HEK293T (cell line): ENCODE data around the gene CNOT2.
"Not testable (repeated sequence)": the region's sequence is repeated elsewhere in the genome, so short reads cannot be mapped to it uniquely, and the experiment has no call there.

Source experiments
- BHLHE40 ChIP-seq: fragments of 450-650 bp; IDR thresholded peaks from 2 replicates; pipeline ENCODE4 v1.6.1; 2016; ENCODE audit warnings: mild to moderate bottlenecking, moderate library complexity, borderline replicate concordance
- ELF4 ChIP-seq: fragments of 450-650 bp; IDR thresholded peaks from 2 replicates; pipeline ENCODE4 v1.6.1; 2017; ENCODE audit warnings: antibody characterized with exemption
- FOXK2 ChIP-seq: fragments of 450-650 bp; IDR thresholded peaks from 2 replicates; pipeline ENCODE4 v1.6.1; 2016; ENCODE audit warnings: mild to moderate bottlenecking
- FOXM1 ChIP-seq: fragments of 450-650 bp; IDR thresholded peaks from 2 replicates; pipeline ENCODE4 v1.6.1; 2017; ENCODE audit warnings: mild to moderate bottlenecking, borderline replicate concordance
- HDGF ChIP-seq: fragments of 450-650 bp; IDR thresholded peaks from 2 replicates; pipeline ENCODE4 v1.6.1; 2017; ENCODE audit warnings: antibody characterized with exemption, borderline replicate concordance
- L3MBTL2 ChIP-seq: fragments of 450-650 bp; conservative IDR thresholded peaks from 2 replicates; pipeline ENCODE4 v1.6.1; 2016; ENCODE audit warnings: mild to moderate bottlenecking
- NFRKB ChIP-seq: fragments of 450-650 bp; IDR thresholded peaks from 2 replicates; pipeline ENCODE4 v1.6.1; 2016; ENCODE audit warnings: mild to moderate bottlenecking, moderate library complexity
- SUZ12 ChIP-seq: fragments of 450-650 bp; IDR thresholded peaks from 2 replicates; pipeline ENCODE4 v1.6.1; 2016; ENCODE audit warnings: mild to moderate bottlenecking
- ZNF384 ChIP-seq: fragments of 450-650 bp; IDR thresholded peaks from 2 replicates; pipeline ENCODE4 v1.6.1; 2016
- TF ChIP-seq, protein P1 (sequence below): fragments of 450-650 bp; IDR thresholded peaks from 2 replicates; pipeline ENCODE4 v1.6.1; 2016

DNA sequence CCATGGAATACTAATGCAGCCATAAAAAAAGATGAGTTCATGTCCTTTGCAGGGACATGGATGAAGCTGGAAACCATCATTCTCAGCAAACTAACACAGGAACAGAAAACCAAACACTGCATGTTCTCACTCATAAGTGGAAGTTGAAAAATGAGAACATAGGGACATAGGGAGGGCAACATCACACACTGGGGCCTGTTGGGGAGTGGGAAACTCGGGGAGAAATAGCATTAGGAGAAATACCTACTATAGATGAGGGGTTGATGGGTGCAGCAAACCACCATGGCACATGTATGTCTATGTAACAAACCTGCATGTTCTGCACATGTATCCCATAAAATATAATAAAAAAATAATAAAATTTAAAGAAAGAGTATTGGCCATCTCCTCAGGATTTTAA, 149.4 kb downstream of the CNOT2 start:
- not testable (repeated sequence) for TF ChIP-seq ELF4, FOXM1, NFRKB, HDGF, BHLHE40, SUZ12, FOXK2, ZNF384, L3MBTL2
- TF ChIP-seq, protein P1, sequence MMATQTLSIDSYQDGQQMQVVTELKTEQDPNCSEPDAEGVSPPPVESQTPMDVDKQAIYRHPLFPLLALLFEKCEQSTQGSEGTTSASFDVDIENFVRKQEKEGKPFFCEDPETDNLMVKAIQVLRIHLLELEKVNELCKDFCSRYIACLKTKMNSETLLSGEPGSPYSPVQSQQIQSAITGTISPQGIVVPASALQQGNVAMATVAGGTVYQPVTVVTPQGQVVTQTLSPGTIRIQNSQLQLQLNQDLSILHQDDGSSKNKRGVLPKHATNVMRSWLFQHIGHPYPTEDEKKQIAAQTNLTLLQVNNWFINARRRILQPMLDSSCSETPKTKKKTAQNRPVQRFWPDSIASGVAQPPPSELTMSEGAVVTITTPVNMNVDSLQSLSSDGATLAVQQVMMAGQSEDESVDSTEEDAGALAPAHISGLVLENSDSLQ = not testable (repeated sequence)
